HG03060 (cell line): Measurements from ENCODE around the gene PRKN.

Source experiments
- ATAC-seq: cut with Tn5 transposase; IDR thresholded peaks from one replicate; pipeline ENCODE4 v1.9.1; 2021; ENCODE audit warnings: low read depth, moderate number of reproducible peaks; ENCODE audit not compliant: unreplicated experiment

PRKN gene

GRCh38 chr6:162217058-162217457 lies 510.5 kb downstream of the PRKN start:
- ATAC-seq = no peak

- ATAC-seq = no peak
These were observed 515.8 kb downstream of the PRKN start for GRCh38 chr6:162211777-162212176.

GRCh38 chr6:162211022-162211421 lies 516.5 kb downstream of the PRKN start:
- ATAC-seq = no peak

- ATAC-seq = no peak
These were observed 524.3 kb downstream of the PRKN start for GRCh38 chr6:162203287-162203686.

GRCh38 chr6:162200945-162201690 lies 526.4 kb downstream of the PRKN start:
- ATAC-seq = no peak

GRCh38 chr6:162200041-162200440 lies 527.5 kb downstream of the PRKN start:
- ATAC-seq = no peak

GRCh38 chr6:162198925-162199324 lies 528.6 kb downstream of the PRKN start:
- no peak for ATAC-seq

- ATAC-seq = no peak
These were observed 529.5 kb downstream of the PRKN start for GRCh38 chr6:162198076-162198475.

GRCh38 chr6:162195441-162195840 lies 532.1 kb downstream of the PRKN start:
- ATAC-seq = no peak

- no peak for ATAC-seq
These were observed 536.6 kb downstream of the PRKN start for GRCh38 chr6:162190981-162191380.

GRCh38 chr6:162187168-162187935 lies 540.2 kb downstream of the PRKN start:
- no peak for ATAC-seq

GRCh38 chr6:162184465-162184864 lies 543.1 kb downstream of the PRKN start:
- ATAC-seq = no peak

GRCh38 chr6:162181741-162182401 lies 545.7 kb downstream of the PRKN start:
- no peak for ATAC-seq

- no peak for ATAC-seq
These were observed 546.5 kb downstream of the PRKN start for GRCh38 chr6:162181111-162181510.

- no peak for ATAC-seq
These were observed 548.2 kb downstream of the PRKN start for GRCh38 chr6:162179196-162179951.

- no peak for ATAC-seq
These were observed 548.9 kb downstream of the PRKN start for GRCh38 chr6:162178666-162179065.

- no peak for ATAC-seq
These were observed 549.3 kb downstream of the PRKN start for GRCh38 chr6:162178266-162178665.

- no peak for ATAC-seq
These were observed 549.8 kb downstream of the PRKN start for GRCh38 chr6:162177746-162178145.

- no peak for ATAC-seq
These were observed 554.1 kb downstream of the PRKN start for GRCh38 chr6:162173466-162173865.

GRCh38 chr6:162165479-162165878 lies 562.1 kb downstream of the PRKN start:
- ATAC-seq = no peak
